ENCODE measurements around the gene PSMD8.
"Not testable (repeated sequence)": the region's sequence is repeated elsewhere in the genome, so short reads cannot be mapped to it uniquely, and the experiment has no call there.

PSMD8 gene

GRCh38 chr19:38402967-38403674 lies 28.8 kb downstream of the PSMD8 start, which contains the start of gene FAM98C:
Gene FAM98C, plus strand, starts transcription at chr19:38403093. Its CDS starts 61 bp downstream, at chr19:38403154.
- peak; percentile 99 for DNase-seq (ENCODE audit: extremely low spot score)
- ChIA-PET CTCF (interaction anchor here (0.6 to 1.7 kb wide), 20 partner anchors 8 to 527 kb away, joined by 3 to 11 read pairs (median 4); partner anchors contain the start of genes GGN, MAP4K1, MRPS12 and SARS2), POLR2A (interaction anchor here (0.6 to 2.8 kb wide), 15 partner anchors 10 to 936 kb away, joined by 3 to 23 read pairs (median 4); partner anchors contain the start of genes ACTN4, CATSPERG, EIF3K and GGN)
- TF ChIP-seq L3MBTL2 (conservative IDR thresholded peaks at IDR 0.05) (peak; percentile 67), FOXM1 (IDR thresholded peaks at IDR 0.05; ENCODE audit: borderline replicate concordance) (peak; percentile 25; the same call in 1 of the 2 replicates), SP1 (IDR thresholded peaks at IDR 0.05) (peak; percentile 71), ELF4 (IDR thresholded peaks at IDR 0.05) (peak; percentile 30; the same call in 1 of the 2 replicates), ARNT (IDR thresholded peaks at IDR 0.05) (no peak)

- POLR2A ChIA-PET: interaction anchor here (2.8 kb wide), 1 partner anchor 214 kb away, joined by 18 read pairs; the partner anchor contains the start of genes EIF3K and MAP4K1
- no peak for DNase-seq (ENCODE audit: extremely low spot score)
- TF ChIP-seq CTBP1 (IDR thresholded peaks at IDR 0.05; ENCODE audit: borderline replicate concordance) (no peak), LEF1 (IDR thresholded peaks at IDR 0.05; ENCODE audit: borderline replicate concordance) (no peak), ARNT (IDR thresholded peaks at IDR 0.05) (no peak), TARDBP (IDR thresholded peaks at IDR 0.05) (no peak), HDGF (IDR thresholded peaks at IDR 0.05; ENCODE audit: borderline replicate concordance) (no peak), ELF4 (IDR thresholded peaks at IDR 0.05) (no peak), SP1 (IDR thresholded peaks at IDR 0.05) (no peak), L3MBTL2 (conservative IDR thresholded peaks at IDR 0.05) (no peak), BHLHE40 (IDR thresholded peaks at IDR 0.05; ENCODE audit: borderline replicate concordance) (no peak), FOXK2 (IDR thresholded peaks at IDR 0.05) (no peak), FOXA1 (IDR thresholded peaks at IDR 0.05) (no peak), NFRKB (IDR thresholded peaks at IDR 0.05) (no peak), FOXM1 (IDR thresholded peaks at IDR 0.05; ENCODE audit: borderline replicate concordance) (no peak), ZNF384 (IDR thresholded peaks at IDR 0.05) (no peak), SUZ12 (IDR thresholded peaks at IDR 0.05) (no peak)
- TF ChIP-seq, protein P1, sequence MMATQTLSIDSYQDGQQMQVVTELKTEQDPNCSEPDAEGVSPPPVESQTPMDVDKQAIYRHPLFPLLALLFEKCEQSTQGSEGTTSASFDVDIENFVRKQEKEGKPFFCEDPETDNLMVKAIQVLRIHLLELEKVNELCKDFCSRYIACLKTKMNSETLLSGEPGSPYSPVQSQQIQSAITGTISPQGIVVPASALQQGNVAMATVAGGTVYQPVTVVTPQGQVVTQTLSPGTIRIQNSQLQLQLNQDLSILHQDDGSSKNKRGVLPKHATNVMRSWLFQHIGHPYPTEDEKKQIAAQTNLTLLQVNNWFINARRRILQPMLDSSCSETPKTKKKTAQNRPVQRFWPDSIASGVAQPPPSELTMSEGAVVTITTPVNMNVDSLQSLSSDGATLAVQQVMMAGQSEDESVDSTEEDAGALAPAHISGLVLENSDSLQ (IDR thresholded peaks at IDR 0.05): no peak
- CTCF ChIA-PET: no interaction called here
These were observed 30.5 kb downstream of the PSMD8 start for GRCh38 chr19:38404858-38405257.

GRCh38 chr19:38405276-38405675 lies 30.9 kb downstream of the PSMD8 start:
- TF ChIP-seq, protein P1 (IDR thresholded peaks at IDR 0.05): no peak
- CTCF ChIA-PET: no interaction called here
- POLR2A ChIA-PET: interaction anchor here (2.8 kb wide), 1 partner anchor 213 kb away, joined by 18 read pairs; the partner anchor contains the start of genes EIF3K and MAP4K1

DNA sequence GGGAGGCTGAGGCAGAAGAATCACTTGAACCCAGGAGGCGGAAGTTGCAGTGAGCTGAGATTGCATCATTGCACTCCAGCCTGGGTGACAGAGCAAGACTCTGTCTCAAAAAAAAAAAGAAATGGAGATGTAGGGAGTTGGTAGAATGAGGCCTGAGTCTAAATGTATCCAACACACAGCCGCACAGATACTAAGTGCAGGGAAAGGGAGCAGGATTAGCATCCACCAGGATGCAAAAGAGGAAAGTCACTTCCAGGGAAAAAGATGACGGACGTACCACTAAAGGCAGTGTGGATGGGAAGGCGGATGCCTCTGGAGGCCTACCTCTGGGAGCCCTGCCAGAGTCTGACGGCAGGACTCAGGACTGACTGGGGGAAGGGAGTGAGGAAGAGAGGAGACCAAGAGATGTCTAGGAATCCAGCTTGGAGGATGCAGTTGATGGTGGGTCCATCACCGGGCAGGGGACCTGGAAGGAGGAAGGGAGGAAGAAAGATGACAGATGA lies 35.3 kb downstream of the PSMD8 start:
- ChIA-PET POLR2A (no interaction called here), CTCF (no interaction called here)
- no peak for DNase-seq (ENCODE audit: extremely low spot score)
- TF ChIP-seq, protein P1 (IDR thresholded peaks at IDR 0.05): no peak
- TF ChIP-seq FOXM1 (IDR thresholded peaks at IDR 0.05; ENCODE audit: borderline replicate concordance) (no peak), HDGF (IDR thresholded peaks at IDR 0.05; ENCODE audit: borderline replicate concordance) (no peak), TARDBP (IDR thresholded peaks at IDR 0.05) (no peak), FOXK2 (IDR thresholded peaks at IDR 0.05) (no peak)

More at GRCh38 chr19:38405276-38405675, 30.9 kb downstream of the PSMD8 start:
- DNase-seq (ENCODE audit: extremely low spot score): no peak

- POLR2A ChIA-PET; DNase-seq (ENCODE audit: extremely low spot score): not testable (repeated sequence)
- CTCF ChIA-PET: interaction anchor here (1.7 kb wide), 1 partner anchor 8 kb away, joined by 4 read pairs; the partner anchor contains the start of gene FAM98C
These were observed 36.0 kb downstream of the PSMD8 start for GRCh38 chr19:38410407-38410806.

DNA sequence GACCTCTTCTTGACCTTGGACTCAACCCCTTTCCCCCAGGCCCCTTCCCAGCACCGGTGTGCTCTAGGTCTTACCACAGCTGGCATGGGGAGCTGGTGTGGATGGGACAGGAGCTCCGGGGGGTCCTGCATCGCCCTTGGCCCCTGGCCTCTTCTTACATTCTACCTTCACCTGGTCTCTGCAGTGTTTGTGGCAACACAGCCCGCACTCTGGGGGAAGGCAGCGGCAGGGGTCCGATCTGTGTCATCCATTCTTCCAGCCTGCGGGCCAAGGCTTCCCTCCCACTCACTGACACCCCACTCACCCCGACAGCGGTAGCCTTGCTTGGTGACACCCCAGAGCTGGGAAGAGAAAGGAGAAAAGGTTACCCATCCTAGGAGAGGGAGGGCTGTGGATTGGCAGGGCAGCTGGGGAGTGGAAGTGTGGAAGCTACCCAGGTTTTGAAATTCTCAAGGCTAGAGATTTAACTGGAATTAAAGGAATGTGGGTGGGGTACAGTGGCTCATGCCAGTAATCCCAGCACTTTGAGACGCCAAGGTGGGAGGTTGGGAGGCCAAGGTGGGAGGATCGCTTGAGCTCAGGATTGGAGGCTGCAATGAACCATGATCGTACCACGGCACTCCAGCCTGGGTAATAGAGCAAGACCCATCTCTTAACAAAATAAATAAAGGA lies 36.8 kb downstream of the PSMD8 start:
- DNase-seq (ENCODE audit: extremely low spot score): no peak
- ChIA-PET CTCF (interaction anchor here (1.7 kb wide), 1 partner anchor 8 kb away, joined by 4 read pairs; the partner anchor contains the start of gene FAM98C), POLR2A (no interaction called here)
- TF ChIP-seq L3MBTL2 (conservative IDR thresholded peaks at IDR 0.05): no peak
- no peak for TF ChIP-seq HDGF (IDR thresholded peaks at IDR 0.05; ENCODE audit: borderline replicate concordance)
- TF ChIP-seq FOXM1 (IDR thresholded peaks at IDR 0.05; ENCODE audit: borderline replicate concordance): no peak
- no peak for TF ChIP-seq FOXA1 (IDR thresholded peaks at IDR 0.05)
- TF ChIP-seq ARNT (IDR thresholded peaks at IDR 0.05): no peak
- TF ChIP-seq FOXK2 (IDR thresholded peaks at IDR 0.05): no peak
- TF ChIP-seq, protein P1 (IDR thresholded peaks at IDR 0.05): no peak

- DNase-seq (ENCODE audit: extremely low spot score); POLR2A ChIA-PET: not testable (repeated sequence)
- CTCF ChIA-PET: interaction anchor here (1.7 kb wide), 1 partner anchor 9 kb away, joined by 4 read pairs; the partner anchor contains the start of gene FAM98C
These were observed 37.5 kb downstream of the PSMD8 start for GRCh38 chr19:38411898-38412297.

Measured in HEK293T (cell line).